KMS-11 (cell line): ENCODE results near the gene JMJD1C.

Experiments
- H2AFZ ChIP-seq: fragments of 200-600 bp; sonication (generic); 2 replicates; pipeline ENCODE4 v1.6.1; 2016; ENCODE audit warnings: antibody characterized with exemption, mixed run types, low read depth
- H3K27ac ChIP-seq: fragments of 200-600 bp; sonication (generic); 2 replicates; pipeline ENCODE4 v1.6.1; 2016; ENCODE audit warnings: mild to moderate bottlenecking, mixed run types
- H3K27me3 ChIP-seq: fragments of 200-600 bp; sonication (generic); 2 replicates; pipeline ENCODE4 v1.6.1; 2017; ENCODE audit warnings: mild to moderate bottlenecking, low read depth, mixed run types, moderate library complexity; ENCODE audit not compliant: insufficient read depth
- H3K36me3 ChIP-seq: fragments of 200-600 bp; sonication (generic); 2 replicates; pipeline ENCODE4 v1.6.1; 2017; ENCODE audit warnings: mild to moderate bottlenecking, mixed run types; ENCODE audit not compliant: insufficient read depth
- H3K4me1 ChIP-seq: fragments of 200-600 bp; sonication (generic); 2 replicates; pipeline ENCODE4 v1.6.1; 2016; ENCODE audit warnings: mild to moderate bottlenecking, low read depth, mixed run types; ENCODE audit not compliant: poor library complexity, severe bottlenecking
- H3K4me2 ChIP-seq: fragments of 200-600 bp; sonication (generic); 2 replicates; pipeline ENCODE4 v1.7.0; 2016; ENCODE audit warnings: mild to moderate bottlenecking, mixed run types
- H3K4me3 ChIP-seq: fragments of 200-600 bp; sonication (generic); IDR thresholded peaks from 2 replicates; pipeline ENCODE4 v1.6.1; 2017; ENCODE audit warnings: low read depth, low read length, mixed read lengths; ENCODE audit not compliant: insufficient read depth
- H3K79me2 ChIP-seq: fragments of 200-600 bp; sonication (generic); 2 replicates; pipeline ENCODE4 v1.6.1; 2016; ENCODE audit warnings: low read depth, mixed run types; ENCODE audit not compliant: insufficient read depth
- H3K9ac ChIP-seq: fragments of 200-600 bp; sonication (generic); 2 replicates; pipeline ENCODE4 v1.6.1; 2016; ENCODE audit warnings: mild to moderate bottlenecking, mixed run types
- H4K20me1 ChIP-seq: fragments of 200-600 bp; sonication (generic); 2 replicates; pipeline ENCODE4 v1.6.1; 2016; ENCODE audit warnings: mild to moderate bottlenecking, mixed run types; ENCODE audit not compliant: insufficient read depth
- CTCF ChIP-seq: fragments of 200-600 bp; sonication (generic); conservative IDR thresholded peaks from 2 replicates; pipeline ENCODE4 v1.6.1; 2017; ENCODE audit warnings: low read depth, mild to moderate bottlenecking, antibody characterized with exemption, low read length, moderate library complexity, mixed read lengths

Gene JMJD1C

GRCh38 chr10:63423494-63423893 lies 42.3 kb downstream of the JMJD1C start:
- peaks cover 21% of the 10 kb centered on the region for H3K4me1 ChIP-seq
- no peaks in the 10 kb centered on the region for H3K27me3 ChIP-seq
- H3K36me3 ChIP-seq = no peaks in the 10 kb centered on the region
- H3K79me2 ChIP-seq = peaks cover 16% of the 10 kb centered on the region; the same call in 1 of the 2 replicates
- no peak for TF ChIP-seq CTCF
- H2AFZ ChIP-seq = no peak overlapping the region
- no peak overlapping the region for H3K4me3 ChIP-seq
- H4K20me1 ChIP-seq = no peaks in the 10 kb centered on the region
- H3K9ac ChIP-seq = no peak overlapping the region
- H3K27ac ChIP-seq = no peak overlapping the region
- no peak overlapping the region for H3K4me2 ChIP-seq

- peaks cover 21% of the 10 kb centered on the region; the same call in 1 of the 2 replicates for H3K79me2 ChIP-seq
Observed at GRCh38 chr10:63421591-63421990, 44.2 kb downstream of the JMJD1C start.

GRCh38 chr10:63416376-63416775 lies 49.4 kb downstream of the JMJD1C start:
- H3K4me3 ChIP-seq = no peak overlapping the region
- H3K36me3 ChIP-seq = no peaks in the 10 kb centered on the region
- no peak for TF ChIP-seq CTCF
- peaks cover 36% of the 10 kb centered on the region for H3K4me1 ChIP-seq
- no peaks in the 10 kb centered on the region for H3K27me3 ChIP-seq
- H4K20me1 ChIP-seq = no peaks in the 10 kb centered on the region
- peaks cover 15% of the 10 kb centered on the region; the same call in 1 of the 2 replicates for H3K79me2 ChIP-seq
- peak overlapping the region; percentile 13; the same call in 1 of the 2 replicates for H3K4me2 ChIP-seq
- H3K27ac ChIP-seq = no peak overlapping the region
- no peak overlapping the region for H2AFZ ChIP-seq
- no peak overlapping the region for H3K9ac ChIP-seq

More at GRCh38 chr10:63421591-63421990, 44.2 kb downstream of the JMJD1C start:
- H3K9ac ChIP-seq = no peak overlapping the region
- TF ChIP-seq CTCF = no peak
- H3K36me3 ChIP-seq = no peaks in the 10 kb centered on the region
- no peaks in the 10 kb centered on the region for H3K27me3 ChIP-seq
- H3K4me1 ChIP-seq = peaks cover 24% of the 10 kb centered on the region
- H3K27ac ChIP-seq = no peak overlapping the region
- H3K4me3 ChIP-seq = no peak overlapping the region
- no peaks in the 10 kb centered on the region for H4K20me1 ChIP-seq
- H2AFZ ChIP-seq = no peak overlapping the region
- H3K4me2 ChIP-seq = no peak overlapping the region

GRCh38 chr10:63415640-63416244 lies 50.0 kb downstream of the JMJD1C start:
- Histone ChIP-seq H3K4me2 (0 out of 2 replicates have a peak overlapping the region, but pooled peaks have one; percentile 13), H3K9ac (no peak overlapping the region), H3K27me3 (no peaks in the 10 kb centered on the region), H3K4me3 (no peak overlapping the region), H2AFZ (no peak overlapping the region), H4K20me1 (no peaks in the 10 kb centered on the region), H3K79me2 (peaks cover 15% of the 10 kb centered on the region; the same call in 1 of the 2 replicates), H3K27ac (no peak overlapping the region), H3K4me1 (peaks cover 30% of the 10 kb centered on the region), H3K36me3 (no peaks in the 10 kb centered on the region)
- no peak for TF ChIP-seq CTCF
